Natural killer cell (primary cell): Measurements from ENCODE around the gene VWDE. TPM values are rescaled to one million over a fixed set of nuclear protein-coding genes. Genes with fewer than 3 reads are reported as not detected.

Experiments
- ATAC-seq, 3 donors: fragments of 150-1000 bp in 2 of 3; fragments of 200-7000 bp in 1 of 3; cut with Tn5 transposase; 1 replicate in 1 of 3; 2 replicates in 2 of 3; pipeline ENCODE4 v1.10.0; 2021; ENCODE audit warnings: mild to moderate bottlenecking in 2 of 3, moderate library complexity in 2 of 3
- DNase-seq, 2 donors: peaks; one replicate each; pipeline versions ENCODE4 v3.0.0 to v3.0.0-alpha.2; 2013 to 2021; ENCODE audit warnings: mixed read lengths in 1 of 2
- H3K27ac ChIP-seq: one replicate; pipeline ENCODE4 v1.5.1; 2013; ENCODE audit warnings: mild to moderate bottlenecking, low read length
- H3K27me3 ChIP-seq: one replicate; pipeline ENCODE4 v1.6.1; 2013; ENCODE audit warnings: low read length; ENCODE audit not compliant: control insufficient read depth, insufficient read depth
- H3K36me3 ChIP-seq: one replicate; pipeline ENCODE4 v1.6.1; 2013; ENCODE audit warnings: low read length; ENCODE audit not compliant: control insufficient read depth, insufficient read depth
- H3K4me1 ChIP-seq: one replicate; pipeline ENCODE4 v1.6.1; 2013; ENCODE audit warnings: low read length; ENCODE audit not compliant: control insufficient read depth, insufficient read depth
- H3K4me3 ChIP-seq: one replicate; pipeline ENCODE4 v1.5.1; 2013; ENCODE audit warnings: low read length
- H3K9me3 ChIP-seq: one replicate; pipeline ENCODE4 v1.6.1; 2013; ENCODE audit warnings: low read length; ENCODE audit not compliant: control insufficient read depth, insufficient read depth
- H3K27ac Mint-ChIP-seq, 2 donors: one replicate each; pipeline ENCODE4 v1.8.0; 2022; ENCODE audit warnings: mild to moderate bottlenecking in 2 of 2, mixed read lengths in 2 of 2, moderate library complexity in 1 of 2
- H3K27me3 Mint-ChIP-seq, 2 donors: one replicate each; pipeline ENCODE4 v1.8.0; 2022; ENCODE audit warnings: low read depth in 2 of 2, mixed read lengths in 2 of 2
- H3K36me3 Mint-ChIP-seq: one replicate; pipeline ENCODE4 v1.8.0; 2022; ENCODE audit warnings: mixed read lengths
- H3K4me1 Mint-ChIP-seq, 2 donors: one replicate each; pipeline ENCODE4 v1.8.0; 2022; ENCODE audit warnings: mixed read lengths in 2 of 2
- H3K4me3 Mint-ChIP-seq: one replicate; pipeline ENCODE4 v1.8.0; 2022; ENCODE audit warnings: mild to moderate bottlenecking, moderate library complexity, mixed read lengths
- H3K9me3 Mint-ChIP-seq, 2 donors: one replicate each; pipeline ENCODE4 v1.8.0; 2022; ENCODE audit warnings: mixed read lengths in 2 of 2
- WGBS: methylation state at CpG from one replicate; pipeline ENCODE4 v1.1.7; 2013; ENCODE audit warnings: missing lambda C conversion rate; ENCODE audit not compliant: insufficient coverage; 5-methylcytosine and 5-hydroxymethylcytosine counted together
- intact Hi-C: fragments of 100-400 bp; cut with micrococcal nuclease; formaldehyde crosslinking; loops from one replicate; pipeline ENCODE4 v1.14.2; 2022
- total RNA-seq, 4 donors: library from RNA; stranded (reverse); fragments of 120-200 nt in 1 of 4; gene quantifications; one replicate each; pipeline versions ENCODE4 v1.2.3 to v1.2.4, GENCODE V29; 2013 to 2022
- TF ChIP-seq, protein P1 (sequence below): fragments of 200-600 bp; IDR thresholded peaks from one replicate; pipeline ENCODE4 v1.8.0; 2022; ENCODE audit warnings: antibody characterized with exemption

Gene VWDE
- total RNA-seq, 3 donors from 2014 or later (not counting 1 experiment from before 2014, with no cell fraction given): 0.09 TPM; not detected in 2

DNA sequence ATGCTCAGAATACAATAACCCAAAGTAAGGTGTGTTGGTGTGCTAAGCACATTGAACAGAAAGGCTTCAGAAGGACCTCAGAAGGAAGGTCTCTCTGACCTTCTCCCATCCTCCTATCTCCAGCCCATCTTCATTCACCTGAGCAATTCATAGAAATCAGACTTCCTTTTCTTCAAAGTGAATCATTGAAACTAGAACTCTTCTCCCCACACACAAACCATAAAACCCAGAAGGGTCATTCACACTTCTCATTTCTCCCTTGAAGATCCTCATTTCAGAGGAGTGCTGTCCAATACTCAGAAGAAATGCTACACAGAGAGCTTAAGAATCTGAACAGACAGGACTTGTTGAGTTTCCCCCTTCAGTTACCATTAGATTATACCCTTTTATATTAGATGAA, 89.5 kb downstream of the VWDE start:
- Mint-ChIP-seq H3K27ac (no peak overlapping the region), H3K36me3 (no peaks in the 10 kb centered on the region), H3K4me1 (no peaks in the 10 kb centered on the region), H3K4me3 (no peak overlapping the region), H3K9me3 (no peaks in the 10 kb centered on the region), H3K27me3 (peaks cover 7 to 9% of the 10 kb centered on the region in 2 donors)
- DNase-seq (no peak), ATAC-seq (no peak)
- intact Hi-C loops: no loop called here
- no peak overlapping the region for H3K4me3 ChIP-seq
- TF ChIP-seq, protein P1, sequence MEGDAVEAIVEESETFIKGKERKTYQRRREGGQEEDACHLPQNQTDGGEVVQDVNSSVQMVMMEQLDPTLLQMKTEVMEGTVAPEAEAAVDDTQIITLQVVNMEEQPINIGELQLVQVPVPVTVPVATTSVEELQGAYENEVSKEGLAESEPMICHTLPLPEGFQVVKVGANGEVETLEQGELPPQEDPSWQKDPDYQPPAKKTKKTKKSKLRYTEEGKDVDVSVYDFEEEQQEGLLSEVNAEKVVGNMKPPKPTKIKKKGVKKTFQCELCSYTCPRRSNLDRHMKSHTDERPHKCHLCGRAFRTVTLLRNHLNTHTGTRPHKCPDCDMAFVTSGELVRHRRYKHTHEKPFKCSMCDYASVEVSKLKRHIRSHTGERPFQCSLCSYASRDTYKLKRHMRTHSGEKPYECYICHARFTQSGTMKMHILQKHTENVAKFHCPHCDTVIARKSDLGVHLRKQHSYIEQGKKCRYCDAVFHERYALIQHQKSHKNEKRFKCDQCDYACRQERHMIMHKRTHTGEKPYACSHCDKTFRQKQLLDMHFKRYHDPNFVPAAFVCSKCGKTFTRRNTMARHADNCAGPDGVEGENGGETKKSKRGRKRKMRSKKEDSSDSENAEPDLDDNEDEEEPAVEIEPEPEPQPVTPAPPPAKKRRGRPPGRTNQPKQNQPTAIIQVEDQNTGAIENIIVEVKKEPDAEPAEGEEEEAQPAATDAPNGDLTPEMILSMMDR: no peak
- H3K27ac ChIP-seq: no peak overlapping the region
- H3K36me3 ChIP-seq: no peaks in the 10 kb centered on the region
- H3K27me3 ChIP-seq: no peaks in the 10 kb centered on the region
- H3K4me1 ChIP-seq: no peaks in the 10 kb centered on the region
- H3K9me3 ChIP-seq: no peaks in the 10 kb centered on the region

DNA sequence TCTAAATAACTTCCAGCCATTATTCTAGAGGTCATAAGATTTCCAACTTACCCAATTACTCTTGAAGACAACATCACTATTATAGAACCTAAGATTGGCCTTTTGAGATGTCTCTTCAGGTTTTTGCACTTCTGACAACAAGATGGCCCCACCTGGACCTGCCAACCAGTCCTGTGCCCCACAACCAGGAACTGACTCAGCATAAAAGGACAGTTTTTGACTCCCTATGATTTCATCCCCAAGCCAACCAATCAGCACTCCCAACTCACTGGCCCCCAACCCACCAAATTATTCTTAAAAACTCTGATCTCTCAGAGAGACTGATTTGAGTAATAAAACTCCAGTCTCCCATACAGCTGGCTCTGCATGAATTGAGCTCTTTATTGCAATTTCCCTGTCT, 98.2 kb downstream of the VWDE start:
- H3K27ac ChIP-seq: no peak overlapping the region
- no peak for DNase-seq
- intact Hi-C loops: no loop called here
- TF ChIP-seq, protein P1: no peak
- Mint-ChIP-seq H3K9me3 (no peaks in the 10 kb centered on the region), H3K27ac (no peak overlapping the region), H3K36me3 (no peaks in the 10 kb centered on the region), H3K4me1 (no peaks in the 10 kb centered on the region), H3K27me3 (peaks cover 0 to 7% of the 10 kb centered on the region in 2 donors), H3K4me3 (no peak overlapping the region)
- ATAC-seq: no peak
- H3K4me3 ChIP-seq: no peak overlapping the region
- no peaks in the 10 kb centered on the region for H3K36me3 ChIP-seq
- H3K27me3 ChIP-seq: peaks cover 2% of the 10 kb centered on the region
- no peaks in the 10 kb centered on the region for H3K4me1 ChIP-seq
- no peaks in the 10 kb centered on the region for H3K9me3 ChIP-seq

DNA sequence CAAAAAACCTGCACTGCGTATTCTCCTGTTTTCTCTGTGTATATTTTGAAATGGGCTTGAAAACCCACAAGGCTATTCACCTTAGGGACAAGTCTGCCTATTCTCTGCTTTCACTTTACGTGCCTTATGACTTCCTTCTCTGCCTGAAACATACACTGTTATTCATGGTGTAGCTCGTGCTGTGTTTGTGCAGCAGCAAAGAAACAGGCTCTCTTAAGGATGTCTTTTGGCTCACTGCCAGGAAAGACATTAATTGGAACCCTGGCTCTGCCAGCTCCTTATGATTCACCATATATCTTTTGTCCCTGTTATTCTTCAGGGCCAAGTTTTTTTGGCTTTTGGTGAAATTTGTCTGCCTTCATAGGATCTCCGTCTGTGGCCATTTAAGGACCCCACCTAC, 100.2 kb downstream of the VWDE start:
- 79% methylated on average over 3 of the region's 4 CpGs for WGBS
- H3K9me3 ChIP-seq: no peaks in the 10 kb centered on the region
- Mint-ChIP-seq H3K27ac (no peak overlapping the region), H3K36me3 (no peaks in the 10 kb centered on the region), H3K9me3 (no peaks in the 10 kb centered on the region), H3K27me3 (peaks cover 0 to 4% of the 10 kb centered on the region in 2 donors), H3K4me1 (no peaks in the 10 kb centered on the region), H3K4me3 (no peak overlapping the region)
- ATAC-seq (no peak), DNase-seq (no peak)
- H3K27me3 ChIP-seq: peaks cover 2% of the 10 kb centered on the region
- no peak overlapping the region for H3K4me3 ChIP-seq
- H3K27ac ChIP-seq: no peak overlapping the region
- no peaks in the 10 kb centered on the region for H3K4me1 ChIP-seq
- TF ChIP-seq, protein P1: no peak
- no peaks in the 10 kb centered on the region for H3K36me3 ChIP-seq
- intact Hi-C loops: no loop called here

DNA sequence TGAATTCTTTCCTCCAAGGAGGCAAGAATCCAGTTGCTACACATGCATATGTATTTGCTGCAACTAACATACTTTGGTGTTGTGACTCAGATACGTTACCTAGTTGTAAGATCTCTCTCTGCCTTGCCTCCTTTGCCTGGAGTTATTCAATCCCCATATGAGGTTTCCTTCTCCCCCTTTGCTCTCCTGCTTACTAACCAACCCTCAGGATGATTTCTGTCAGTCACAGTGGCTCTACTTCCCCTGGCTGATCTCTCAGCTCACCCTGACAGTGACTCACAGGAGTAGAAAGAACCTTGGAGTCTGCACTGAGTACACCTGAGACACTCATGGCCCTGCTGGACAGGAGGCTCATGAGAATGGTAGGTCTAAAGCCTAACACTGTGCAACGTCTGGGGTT, 100.6 kb downstream of the VWDE start:
- no peaks in the 10 kb centered on the region for H3K27me3 ChIP-seq
- no peaks in the 10 kb centered on the region for H3K4me1 ChIP-seq
- H3K9me3 Mint-ChIP-seq: no peaks in the 10 kb centered on the region
- intact Hi-C loops: no loop called here
- H3K36me3 ChIP-seq: no peaks in the 10 kb centered on the region
- H3K4me1 Mint-ChIP-seq: no peaks in the 10 kb centered on the region
- TF ChIP-seq, protein P1: no peak
- ATAC-seq (no peak), DNase-seq (no peak)
- 81% methylated on average over 1 of the region's 2 CpGs for WGBS
- H3K9me3 ChIP-seq: no peaks in the 10 kb centered on the region
- no peak overlapping the region for H3K27ac ChIP-seq
- no peak overlapping the region for H3K4me3 ChIP-seq
- peaks cover 0 to 4% of the 10 kb centered on the region in 2 donors for H3K27me3 Mint-ChIP-seq
- no peak overlapping the region for H3K4me3 Mint-ChIP-seq
- H3K36me3 Mint-ChIP-seq: no peaks in the 10 kb centered on the region
- H3K27ac Mint-ChIP-seq: no peak overlapping the region
